AG09309 (cell line): Measurements from ENCODE around the gene ARHGAP40.

Source experiments
- DNase-seq: peaks from one replicate; pipeline ENCODE4 v3.0.0-alpha.2; 2010; ENCODE audit warnings: low read depth
- H3K4me3 ChIP-seq: 2 replicates; pipeline ENCODE4 v1.5.1; 2011; ENCODE audit warnings: mild to moderate bottlenecking, low read depth, low read length, moderate library complexity; ENCODE audit not compliant: control insufficient read depth
- CTCF ChIP-seq: IDR thresholded peaks from 2 replicates; pipeline ENCODE4 v1.5.1; 2011; ENCODE audit warnings: mild to moderate bottlenecking, low read depth, low read length, inconsistent platforms; ENCODE audit not compliant: insufficient read depth, control insufficient read depth; ENCODE audit errors: missing control alignments

ARHGAP40 gene

GRCh38 chr20:38667417-38667956 lies 65.9 kb downstream of the ARHGAP40 start:
- no peak for DNase-seq
- TF ChIP-seq CTCF: no peak
- H3K4me3 ChIP-seq: no peak overlapping the region

- no peak for TF ChIP-seq CTCF
- no peak for DNase-seq
- H3K4me3 ChIP-seq: no peak overlapping the region
Measured at GRCh38 chr20:38669688-38670087, 68.1 kb downstream of the ARHGAP40 start.

GRCh38 chr20:38670786-38671185 lies 69.2 kb downstream of the ARHGAP40 start:
- TF ChIP-seq CTCF: no peak
- H3K4me3 ChIP-seq: no peak overlapping the region
- no peak for DNase-seq

GRCh38 chr20:38671186-38671585 lies 69.6 kb downstream of the ARHGAP40 start:
- no peak overlapping the region for H3K4me3 ChIP-seq
- TF ChIP-seq CTCF: no peak
- no peak for DNase-seq

GRCh38 chr20:38671701-38672292 lies 70.2 kb downstream of the ARHGAP40 start:
- H3K4me3 ChIP-seq: no peak overlapping the region
- no peak for TF ChIP-seq CTCF
- DNase-seq: no peak

GRCh38 chr20:38672504-38672903 lies 70.9 kb downstream of the ARHGAP40 start:
- no peak for TF ChIP-seq CTCF
- no peak overlapping the region for H3K4me3 ChIP-seq
- DNase-seq: no peak
